ENCODE data around the gene IL1R2. TPM values are rescaled to one million over a fixed set of nuclear protein-coding genes. Genes with fewer than 3 reads are reported as not detected.

The IL1R2 gene
- total RNA-seq, 2 experiments from 2014 or later = not detected

GRCh38 chr2:101946372-101947039 is 45.3 kb upstream of the IL1R2 start:
- H2AFZ ChIP-seq (ENCODE audit: low read length) = no peak overlapping the region
- H4K20me1 ChIP-seq (ENCODE audit: insufficient read depth, low read length) = no peaks in the 10 kb centered on the region
- H3K4me3 ChIP-seq (ENCODE audit: low read depth, low read length, poor library complexity, severe bottlenecking) = no peak overlapping the region
- TF ChIP-seq CTCF (conservative IDR thresholded peaks at IDR 0.05; ENCODE audit: low read length) = no peak
- TF ChIP-seq EZH2phosphoT487 (IDR thresholded peaks at IDR 0.05; ENCODE audit: borderline replicate concordance, low read depth, low read length) = no peak
- ChIA-PET POLR2A (no interaction called here), CTCF (ENCODE audit: unreplicated experiment) (no interaction called here)
- no peaks in the 10 kb centered on the region for H3K4me1 ChIP-seq (ENCODE audit: insufficient read depth, low read length, poor library complexity, severe bottlenecking)
- no peaks in the 10 kb centered on the region for H3K79me2 ChIP-seq (ENCODE audit: insufficient read depth, low read depth, low read length)
- no TSS peak for BruUV-seq (replicated peaks)
- no peak for DNase-seq (ENCODE audit: low spot score)
- no peaks in the 10 kb centered on the region for H3K9me2 ChIP-seq (ENCODE audit: insufficient read depth, low read length)
- no peaks in the 10 kb centered on the region for H3K9me3 ChIP-seq (ENCODE audit: low read length)
- H3K4me2 ChIP-seq (ENCODE audit: low read length) = no peak overlapping the region
- no peak overlapping the region for H3K27ac ChIP-seq (ENCODE audit: low read depth, low read length, poor library complexity, severe bottlenecking)
- H3K36me3 ChIP-seq (ENCODE audit: insufficient read depth, low read length) = no peaks in the 10 kb centered on the region
- intact Hi-C loops (cut with micrococcal nuclease; ENCODE audit: unreplicated experiment) = no loop called here

GRCh38 chr2:101947374-101947773 is 44.4 kb upstream of the IL1R2 start:
- DNase-seq (ENCODE audit: low spot score) = no peak
- intact Hi-C loops (cut with micrococcal nuclease; ENCODE audit: unreplicated experiment) = no loop called here
- ChIA-PET POLR2A (no interaction called here), CTCF (ENCODE audit: unreplicated experiment) (no interaction called here)
- Histone ChIP-seq H3K9me2 (ENCODE audit: insufficient read depth, low read length) (no peaks in the 10 kb centered on the region), H3K27ac (ENCODE audit: low read depth, low read length, poor library complexity, severe bottlenecking) (no peak overlapping the region), H2AFZ (ENCODE audit: low read length) (no peak overlapping the region), H3K4me3 (ENCODE audit: low read depth, low read length, poor library complexity, severe bottlenecking) (no peak overlapping the region), H3K4me2 (ENCODE audit: low read length) (no peak overlapping the region), H3K9me3 (ENCODE audit: low read length) (no peaks in the 10 kb centered on the region), H4K20me1 (ENCODE audit: insufficient read depth, low read length) (no peaks in the 10 kb centered on the region), H3K79me2 (ENCODE audit: insufficient read depth, low read depth, low read length) (no peaks in the 10 kb centered on the region), H3K4me1 (ENCODE audit: insufficient read depth, low read length, poor library complexity, severe bottlenecking) (no peaks in the 10 kb centered on the region), H3K36me3 (ENCODE audit: insufficient read depth, low read length) (no peaks in the 10 kb centered on the region)
- no TSS peak for BruUV-seq (replicated peaks)
- no peak for TF ChIP-seq EZH2phosphoT487 (IDR thresholded peaks at IDR 0.05; ENCODE audit: borderline replicate concordance, low read depth, low read length)
- TF ChIP-seq CTCF (conservative IDR thresholded peaks at IDR 0.05; ENCODE audit: low read length) = no peak

GRCh38 chr2:101948625-101949155 is 43.1 kb upstream of the IL1R2 start:
- ChIA-PET CTCF (ENCODE audit: unreplicated experiment) (no interaction called here), POLR2A (no interaction called here)
- no peak overlapping the region for H2AFZ ChIP-seq (ENCODE audit: low read length)
- no peaks in the 10 kb centered on the region for H3K79me2 ChIP-seq (ENCODE audit: insufficient read depth, low read depth, low read length)
- no peak for DNase-seq (ENCODE audit: low spot score)
- TF ChIP-seq EZH2phosphoT487 (IDR thresholded peaks at IDR 0.05; ENCODE audit: borderline replicate concordance, low read depth, low read length) (no peak), CTCF (conservative IDR thresholded peaks at IDR 0.05; ENCODE audit: low read length) (no peak)
- no peak overlapping the region for H3K27ac ChIP-seq (ENCODE audit: low read depth, low read length, poor library complexity, severe bottlenecking)
- H3K4me3 ChIP-seq (ENCODE audit: low read depth, low read length, poor library complexity, severe bottlenecking) = no peak overlapping the region
- no peak overlapping the region for H3K4me2 ChIP-seq (ENCODE audit: low read length)
- no peaks in the 10 kb centered on the region for H3K36me3 ChIP-seq (ENCODE audit: insufficient read depth, low read length)
- no peaks in the 10 kb centered on the region for H3K4me1 ChIP-seq (ENCODE audit: insufficient read depth, low read length, poor library complexity, severe bottlenecking)
- no peaks in the 10 kb centered on the region for H3K9me3 ChIP-seq (ENCODE audit: low read length)
- BruUV-seq (replicated peaks) = no TSS peak
- H4K20me1 ChIP-seq (ENCODE audit: insufficient read depth, low read length) = no peaks in the 10 kb centered on the region
- intact Hi-C loops (cut with micrococcal nuclease; ENCODE audit: unreplicated experiment) = no loop called here
- no peaks in the 10 kb centered on the region for H3K9me2 ChIP-seq (ENCODE audit: insufficient read depth, low read length)

Data from OCI-LY7 (cell line).